H9 (cell line): Measurements from ENCODE around the gene RAD51C. TPM values are rescaled to one million over a fixed set of nuclear protein-coding genes. Genes with fewer than 3 reads are reported as not detected.

Experiments
- DNase-seq: peaks from one replicate; pipeline ENCODE4 v3.0.0-alpha.2; 2017
- H2AFZ ChIP-seq: one replicate; pipeline ENCODE4 v1.6.1; 2013; ENCODE audit warnings: mild to moderate bottlenecking, low read length, control low read depth, moderate library complexity
- H2AK5ac ChIP-seq: 2 replicates; pipeline ENCODE4 v1.6.1; 2013; ENCODE audit warnings: low read length, control low read depth, mixed read lengths; ENCODE audit not compliant: insufficient read length
- H2BK120ac ChIP-seq: one replicate; pipeline ENCODE4 v1.6.1; 2013; ENCODE audit warnings: low read depth, mild to moderate bottlenecking, low read length, control low read depth, inconsistent platforms; ENCODE audit not compliant: poor library complexity, severe bottlenecking
- H2BK12ac ChIP-seq: 2 replicates; pipeline ENCODE4 v1.6.1; 2013; ENCODE audit warnings: low read length, control low read depth, mixed read lengths, low read depth; ENCODE audit not compliant: insufficient read length
- H2BK15ac ChIP-seq: 2 replicates; pipeline ENCODE4 v1.6.1; 2013; ENCODE audit warnings: low read depth, low read length, control low read depth
- H2BK20ac ChIP-seq: one replicate; pipeline ENCODE4 v1.6.1; 2013; ENCODE audit warnings: low read depth, mild to moderate bottlenecking, low read length, control low read depth, inconsistent platforms; ENCODE audit not compliant: poor library complexity, severe bottlenecking
- H2BK5ac ChIP-seq: 2 replicates; pipeline ENCODE4 v1.6.1; 2013; ENCODE audit warnings: low read length, control low read depth, mixed read lengths; ENCODE audit not compliant: insufficient read length
- H3K14ac ChIP-seq: 2 replicates; pipeline ENCODE4 v1.6.1; 2013; ENCODE audit warnings: low read length, control low read depth; ENCODE audit not compliant: insufficient read depth
- H3K18ac ChIP-seq: 2 replicates; pipeline ENCODE4 v1.6.1; 2013; ENCODE audit warnings: low read depth, mild to moderate bottlenecking, mixed read lengths, low read length, control low read depth; ENCODE audit not compliant: insufficient read length
- H3K23ac ChIP-seq: 2 replicates; pipeline ENCODE4 v1.6.1; 2013; ENCODE audit warnings: low read length, control low read depth, mixed read lengths, low read depth; ENCODE audit not compliant: insufficient read length
- H3K23me2 ChIP-seq: 2 replicates; pipeline ENCODE4 v1.6.1; 2013; ENCODE audit warnings: low read depth, mild to moderate bottlenecking, mixed read lengths, low read length, control low read depth; ENCODE audit not compliant: insufficient read length, poor library complexity, severe bottlenecking
- H3K27ac ChIP-seq: 2 replicates; pipeline ENCODE4 v1.5.1; 2013; ENCODE audit warnings: low read length, control low read depth, mixed read lengths, low read depth; ENCODE audit not compliant: insufficient read length
- H3K27me3 ChIP-seq: 2 replicates; pipeline ENCODE4 v1.6.1; 2013; ENCODE audit warnings: low read length, control low read depth, inconsistent platforms; ENCODE audit not compliant: insufficient read depth
- H3K4ac ChIP-seq: 2 replicates; pipeline ENCODE4 v1.6.1; 2013; ENCODE audit warnings: low read depth, mild to moderate bottlenecking, control low read depth, inconsistent platforms, low read length, moderate library complexity
- H3K4me1 ChIP-seq: 2 replicates; pipeline ENCODE4 v1.6.1; 2013; ENCODE audit warnings: low read length, control low read depth, inconsistent platforms; ENCODE audit not compliant: insufficient read depth
- H3K4me2 ChIP-seq: 2 replicates; pipeline ENCODE4 v1.6.1; 2013; ENCODE audit warnings: low read length, control low read depth, mixed read lengths; ENCODE audit not compliant: insufficient read length, insufficient read depth
- H3K56ac ChIP-seq: 2 replicates; pipeline ENCODE4 v1.6.1; 2013; ENCODE audit warnings: low read depth, mild to moderate bottlenecking, mixed read lengths, low read length, control low read depth; ENCODE audit not compliant: insufficient read length
- H3K79me1 ChIP-seq: 2 replicates; pipeline ENCODE4 v1.6.1; 2013; ENCODE audit warnings: low read depth, mild to moderate bottlenecking, moderate library complexity, low read length, control low read depth, inconsistent platforms; ENCODE audit not compliant: insufficient read depth, poor library complexity, severe bottlenecking
- H3K79me2 ChIP-seq: 2 replicates; pipeline ENCODE4 v1.6.1; 2013; ENCODE audit warnings: low read length, control low read depth, inconsistent platforms; ENCODE audit not compliant: insufficient read depth
- H3K9ac ChIP-seq: 2 replicates; pipeline ENCODE4 v1.6.1; 2013; ENCODE audit warnings: low read length, control low read depth, mixed read lengths; ENCODE audit not compliant: insufficient read length; ENCODE audit errors: extremely low read depth
- H3K9me3 ChIP-seq: one replicate; pipeline ENCODE4 v1.6.1; 2013; ENCODE audit warnings: low read depth, low read length, inconsistent platforms; ENCODE audit not compliant: control insufficient read depth
- H3T11ph ChIP-seq: one replicate; pipeline ENCODE4 v1.6.1; 2013; ENCODE audit warnings: mild to moderate bottlenecking, low read length, control low read depth, inconsistent platforms
- H4K20me1 ChIP-seq: one replicate; pipeline ENCODE4 v1.6.1; 2013; ENCODE audit not compliant: control insufficient read depth, insufficient read length, insufficient read depth
- H4K5ac ChIP-seq: 2 replicates; pipeline ENCODE4 v1.6.1; 2013; ENCODE audit warnings: low read depth, mild to moderate bottlenecking, mixed read lengths, low read length, control low read depth; ENCODE audit not compliant: insufficient read length
- H4K8ac ChIP-seq: replicated peaks from 2 replicates; pipeline ENCODE4 v1.6.1; 2013; ENCODE audit warnings: low read length, control low read depth, mixed read lengths, low read depth; ENCODE audit not compliant: insufficient read length
- H4K91ac ChIP-seq: 2 replicates; pipeline ENCODE4 v1.6.1; 2013; ENCODE audit warnings: low read depth, mild to moderate bottlenecking, moderate library complexity, mixed read lengths, low read length, control low read depth; ENCODE audit not compliant: insufficient read length
- H3K27ac Mint-ChIP-seq, 3 experiments: 2 replicates in 2 of 3; 3 replicates in 1 of 3; pipeline ENCODE4 v1.8.0; 2020 to 2021; ENCODE audit warnings: mixed read lengths in 3 of 3, mild to moderate bottlenecking in 1 of 3, moderate library complexity in 1 of 3
- H3K27me3 Mint-ChIP-seq: 2 replicates; pipeline ENCODE4 v1.8.0; 2021; ENCODE audit warnings: low read depth, mild to moderate bottlenecking, moderate library complexity, mixed read lengths
- H3K36me3 Mint-ChIP-seq, 3 experiments: 2 replicates in 2 of 3; 3 replicates in 1 of 3; pipeline ENCODE4 v1.8.0; 2020 to 2021; ENCODE audit warnings: low read depth in 3 of 3, mixed read lengths in 3 of 3; ENCODE audit not compliant: insufficient read depth in 1 of 3
- H3K4me1 Mint-ChIP-seq, 2 experiments: 2 replicates each; pipeline ENCODE4 v1.8.0; 2020; ENCODE audit warnings: mixed read lengths in 2 of 2
- H3K4me3 Mint-ChIP-seq, 2 experiments: 2 replicates in 1 of 2; 3 replicates in 1 of 2; pipeline ENCODE4 v1.8.0; 2020 to 2021; ENCODE audit warnings: mild to moderate bottlenecking in 2 of 2, mixed read lengths in 2 of 2, moderate library complexity in 1 of 2
- H3K9me3 Mint-ChIP-seq, 2 experiments: 2 replicates in 1 of 2; 3 replicates in 1 of 2; pipeline ENCODE4 v1.8.0; 2020; ENCODE audit warnings: mild to moderate bottlenecking in 2 of 2, mixed read lengths in 2 of 2, moderate library complexity in 1 of 2
- CTCF ChIP-seq: fragments of 200-600 bp; sonication (generic); conservative IDR thresholded peaks from 3 replicates; pipeline ENCODE4 v1.8.0; 2021; ENCODE audit warnings: antibody characterized with exemption, mild to moderate bottlenecking
- WGBS: extraction: QIAGEN DNeasy Blood & Tissue Kit; methylation state at CpG from one replicate; pipeline ENCODE4 v1.1.7; 2013; ENCODE audit warnings: missing lambda C conversion rate, low lambda C conversion rate, mixed read lengths; ENCODE audit not compliant: insufficient read length; ENCODE audit errors: extremely low coverage; 5-methylcytosine and 5-hydroxymethylcytosine counted together
- total RNA-seq: library from RNA; stranded (reverse); gene quantifications from 2 replicates; pipeline ENCODE4 v1.2.1, GENCODE V29; 2021

RAD51C gene
- total RNA-seq, 1 experiment from 2014 or later: 11.3 TPM

GRCh38 chr17:58702045-58702476, 9.7 kb downstream of the RAD51C start:
- no peak for DNase-seq
- no peak overlapping the region for H2AFZ ChIP-seq
- Mint-ChIP-seq H3K4me3 (no peak overlapping the region), H3K36me3 (peaks cover 7 to 12% (median 9%) of the 10 kb centered on the region in 3 experiments; a peak in 6 of 7 replicates), H3K4me1 (no peaks in the 10 kb centered on the region), H3K27me3 (no peaks in the 10 kb centered on the region), H3K9me3 (peaks cover 0 to 3% of the 10 kb centered on the region in 2 experiments; a peak in 2 of 5 replicates), H3K27ac (no peak overlapping the region)
- no peak overlapping the region for H2BK20ac ChIP-seq
- no peak overlapping the region for H3K27ac ChIP-seq
- no peak overlapping the region for H4K8ac ChIP-seq
- no peak overlapping the region for H2BK15ac ChIP-seq
- H2BK12ac ChIP-seq: no peak overlapping the region
- H3K14ac ChIP-seq: no peak overlapping the region
- no peaks in the 10 kb centered on the region for H3K9me3 ChIP-seq
- no peak overlapping the region for H3K9ac ChIP-seq
- H3K18ac ChIP-seq: no peak overlapping the region
- H3K4me2 ChIP-seq: no peak overlapping the region
- H3K79me2 ChIP-seq: no peaks in the 10 kb centered on the region
- no peak for TF ChIP-seq CTCF
- no peak overlapping the region for H3T11ph ChIP-seq
- no peaks in the 10 kb centered on the region for H3K4me1 ChIP-seq
- no peak overlapping the region for H4K5ac ChIP-seq
- WGBS: no CpG with 5 or more reads among the region's 5 CpGs
- no peak overlapping the region for H3K23ac ChIP-seq
- no peaks in the 10 kb centered on the region for H3K27me3 ChIP-seq
- no peaks in the 10 kb centered on the region for H3K23me2 ChIP-seq
- no peak overlapping the region for H2AK5ac ChIP-seq
- no peak overlapping the region for H3K4ac ChIP-seq
- H2BK5ac ChIP-seq: no peak overlapping the region
- H4K20me1 ChIP-seq: no peaks in the 10 kb centered on the region
- no peak overlapping the region for H4K91ac ChIP-seq
- no peaks in the 10 kb centered on the region for H3K79me1 ChIP-seq
- H2BK120ac ChIP-seq: no peak overlapping the region
- H3K56ac ChIP-seq: no peak overlapping the region
